ENCODE data around the gene LCT. TPM values are rescaled to one million over a fixed set of nuclear protein-coding genes. Genes with fewer than 3 reads are reported as not detected.

LCT gene
- total RNA-seq, 1 experiment from 2014 or later: 0.04 TPM

DNA sequence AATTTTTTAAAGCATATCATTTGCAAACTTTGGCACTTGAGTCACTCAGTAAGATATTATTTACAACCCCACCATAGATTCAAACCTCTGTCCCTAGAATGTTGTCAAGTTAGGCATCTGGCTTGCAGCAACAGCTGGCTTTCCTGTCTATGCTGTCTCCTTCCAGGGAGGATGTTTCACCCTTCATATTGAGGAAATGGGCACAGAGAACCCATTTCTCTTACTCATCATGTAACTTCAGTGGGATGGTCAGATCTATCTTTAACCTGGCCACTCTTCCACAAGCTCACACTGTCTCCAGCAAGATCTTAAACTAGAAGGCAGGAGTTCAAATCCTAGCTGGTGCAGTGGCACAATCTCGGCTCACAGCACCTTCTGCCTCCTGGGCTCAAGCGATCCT is 15.8 kb downstream of the LCT start:
- Histone ChIP-seq H3K4me2 (ENCODE audit: insufficient read depth, insufficient read length, low read length) (no peak overlapping the region), H3K27ac (ENCODE audit: insufficient read length, low read depth, low read length) (no peak overlapping the region), H4K8ac (replicated peaks; ENCODE audit: insufficient read length, low read depth, low read length) (no peak overlapping the region), H3K23ac (ENCODE audit: insufficient read length, low read depth, low read length) (no peak overlapping the region), H3K27me3 (ENCODE audit: insufficient read depth, low read length) (no peaks in the 10 kb centered on the region), H3K23me2 (ENCODE audit: insufficient read length, low read depth, low read length, poor library complexity, severe bottlenecking) (no peaks in the 10 kb centered on the region), H2AK5ac (ENCODE audit: insufficient read length, low read length) (no peak overlapping the region), H2BK15ac (ENCODE audit: low read depth, low read length) (no peak overlapping the region), H3K9ac (ENCODE audit: extremely low read depth, insufficient read length, low read length) (no peak overlapping the region), H4K5ac (ENCODE audit: insufficient read length, low read depth, low read length) (no peak overlapping the region), H2AFZ (ENCODE audit: low read length) (no peak overlapping the region), H3K14ac (ENCODE audit: insufficient read depth, low read length) (no peak overlapping the region), H3K56ac (ENCODE audit: insufficient read length, low read depth, low read length) (no peak overlapping the region), H2BK5ac (ENCODE audit: insufficient read length, low read length) (no peak overlapping the region), H2BK120ac (ENCODE audit: low read depth, low read length, poor library complexity, severe bottlenecking) (no peak overlapping the region), H2BK12ac (ENCODE audit: insufficient read length, low read depth, low read length) (no peak overlapping the region), H2BK20ac (ENCODE audit: low read depth, low read length, poor library complexity, severe bottlenecking) (no peak overlapping the region), H4K91ac (ENCODE audit: insufficient read length, low read depth, low read length) (no peak overlapping the region), H3K9me3 (ENCODE audit: control insufficient read depth, low read depth, low read length) (no peaks in the 10 kb centered on the region), H3K79me2 (ENCODE audit: insufficient read depth, low read length) (no peaks in the 10 kb centered on the region), H3K4me1 (ENCODE audit: insufficient read depth, low read length) (no peaks in the 10 kb centered on the region), H4K20me1 (ENCODE audit: control insufficient read depth, insufficient read depth, insufficient read length) (no peaks in the 10 kb centered on the region), H3K4ac (ENCODE audit: low read depth, low read length) (no peak overlapping the region), H3K79me1 (ENCODE audit: insufficient read depth, low read depth, low read length, poor library complexity, severe bottlenecking) (no peaks in the 10 kb centered on the region), H3K18ac (ENCODE audit: insufficient read length, low read depth, low read length) (no peak overlapping the region), H3T11ph (ENCODE audit: low read length) (no peak overlapping the region)
- Mint-ChIP-seq H3K27ac (no peak overlapping the region; a peak in 1 of 7 replicates), H3K27me3 (ENCODE audit: low read depth) (peaks cover 2% of the 10 kb centered on the region; the same call in 1 of the 2 replicates), H3K9me3 (peaks cover 10% of the 10 kb centered on the region in 2 experiments; a peak in 4 of 5 replicates), H3K36me3 (ENCODE audit: insufficient read depth in 1 of 3, low read depth in 3 of 3) (peaks cover 0 to 7% (median 4%) of the 10 kb centered on the region in 3 experiments; a peak in 4 of 7 replicates), H3K4me1 (no peaks in the 10 kb centered on the region), H3K4me3 (no peak overlapping the region)
- TF ChIP-seq, protein P1, sequence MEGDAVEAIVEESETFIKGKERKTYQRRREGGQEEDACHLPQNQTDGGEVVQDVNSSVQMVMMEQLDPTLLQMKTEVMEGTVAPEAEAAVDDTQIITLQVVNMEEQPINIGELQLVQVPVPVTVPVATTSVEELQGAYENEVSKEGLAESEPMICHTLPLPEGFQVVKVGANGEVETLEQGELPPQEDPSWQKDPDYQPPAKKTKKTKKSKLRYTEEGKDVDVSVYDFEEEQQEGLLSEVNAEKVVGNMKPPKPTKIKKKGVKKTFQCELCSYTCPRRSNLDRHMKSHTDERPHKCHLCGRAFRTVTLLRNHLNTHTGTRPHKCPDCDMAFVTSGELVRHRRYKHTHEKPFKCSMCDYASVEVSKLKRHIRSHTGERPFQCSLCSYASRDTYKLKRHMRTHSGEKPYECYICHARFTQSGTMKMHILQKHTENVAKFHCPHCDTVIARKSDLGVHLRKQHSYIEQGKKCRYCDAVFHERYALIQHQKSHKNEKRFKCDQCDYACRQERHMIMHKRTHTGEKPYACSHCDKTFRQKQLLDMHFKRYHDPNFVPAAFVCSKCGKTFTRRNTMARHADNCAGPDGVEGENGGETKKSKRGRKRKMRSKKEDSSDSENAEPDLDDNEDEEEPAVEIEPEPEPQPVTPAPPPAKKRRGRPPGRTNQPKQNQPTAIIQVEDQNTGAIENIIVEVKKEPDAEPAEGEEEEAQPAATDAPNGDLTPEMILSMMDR (conservative IDR thresholded peaks at IDR 0.05): no peak
- DNase-seq: no peak
- WGBS (ENCODE audit: extremely low coverage, insufficient read length, low lambda C conversion rate): no CpG with 5 or more reads among the region's 2 CpGs

Data from H9 (cell line).